Gastrocnemius medialis (tissue), 4 donors: ENCODE data around the gene SLX4.

Source experiments
- POLR2A ChIP-seq, 2 donors: fragments of 450-650 bp; IDR thresholded peaks; one replicate each; pipeline ENCODE4 v1.6.1; 2017; ENCODE audit warnings: antibody characterized with exemption in 2 of 2, mild to moderate bottlenecking in 2 of 2, moderate library complexity in 2 of 2
- TF ChIP-seq, protein P1 (sequence below), 5 experiments: fragments of 450-650 bp in 3 of 5; fragments of 200-600 bp in 2 of 5; sonication (generic) in 2 of 5; IDR thresholded peaks in 4 of 5; conservative IDR thresholded peaks in 1 of 5; 1 replicate in 4 of 5; 2 replicates in 1 of 5; pipeline ENCODE4 v1.5.1; 2016 to 2019; ENCODE audit warnings: antibody characterized with exemption in 5 of 5, mild to moderate bottlenecking in 3 of 5, moderate library complexity in 3 of 5

- TF ChIP-seq, protein P1, sequence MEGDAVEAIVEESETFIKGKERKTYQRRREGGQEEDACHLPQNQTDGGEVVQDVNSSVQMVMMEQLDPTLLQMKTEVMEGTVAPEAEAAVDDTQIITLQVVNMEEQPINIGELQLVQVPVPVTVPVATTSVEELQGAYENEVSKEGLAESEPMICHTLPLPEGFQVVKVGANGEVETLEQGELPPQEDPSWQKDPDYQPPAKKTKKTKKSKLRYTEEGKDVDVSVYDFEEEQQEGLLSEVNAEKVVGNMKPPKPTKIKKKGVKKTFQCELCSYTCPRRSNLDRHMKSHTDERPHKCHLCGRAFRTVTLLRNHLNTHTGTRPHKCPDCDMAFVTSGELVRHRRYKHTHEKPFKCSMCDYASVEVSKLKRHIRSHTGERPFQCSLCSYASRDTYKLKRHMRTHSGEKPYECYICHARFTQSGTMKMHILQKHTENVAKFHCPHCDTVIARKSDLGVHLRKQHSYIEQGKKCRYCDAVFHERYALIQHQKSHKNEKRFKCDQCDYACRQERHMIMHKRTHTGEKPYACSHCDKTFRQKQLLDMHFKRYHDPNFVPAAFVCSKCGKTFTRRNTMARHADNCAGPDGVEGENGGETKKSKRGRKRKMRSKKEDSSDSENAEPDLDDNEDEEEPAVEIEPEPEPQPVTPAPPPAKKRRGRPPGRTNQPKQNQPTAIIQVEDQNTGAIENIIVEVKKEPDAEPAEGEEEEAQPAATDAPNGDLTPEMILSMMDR (IDR thresholded peaks at IDR 0.05 in 4 of 5, conservative IDR thresholded peaks at IDR 0.05 in 1 of 5) = no peak
- TF ChIP-seq POLR2A (IDR thresholded peaks at IDR 0.05) = no peak
Measured at GRCh38 chr16:3561626-3562025, 49.8 kb downstream of the SLX4 start.
